Caco-2 (cell line): ENCODE results near the gene FAN1. TPM values are rescaled to one million over a fixed set of nuclear protein-coding genes. Genes with fewer than 3 reads are reported as not detected.

ENCODE experiments used
- BruUV-seq: library from RNA; stranded (reverse); fragments of 400-500 nt; replicated peaks from 2 replicates; lab custom pipeline; 2021; lab: Mats Ljungman, UMichigan
- CTCF ChIA-PET: fragments of 300-600 bp; sonication (Branson Sonifier 250); formaldehyde crosslinking; loops from one replicate; lab custom pipeline; 2022; ENCODE audit warnings: antibody characterized with exemption; lab: Charles Lee
- POLR2A ChIA-PET: fragments of 300-600 bp; sonication (Branson Sonifier 250); formaldehyde crosslinking; loops from one replicate; lab custom pipeline; 2022; ENCODE audit warnings: antibody characterized with exemption; lab: Charles Lee
- DNase-seq, 2 experiments: peaks; one replicate each; pipeline versions ENCODE4 v3.0.0 to v3.0.0-alpha.2; 2020 to 2022
- H3K27me3 ChIP-seq: replicated peaks from 2 replicates; pipeline ENCODE4 v1.6.0; 2011; ENCODE audit warnings: low read length; ENCODE audit not compliant: control insufficient read depth, insufficient read depth
- H3K36me3 ChIP-seq: 2 replicates; pipeline ENCODE4 v1.5.1; 2011; ENCODE audit warnings: low read length; ENCODE audit not compliant: control insufficient read depth, insufficient read depth
- H3K4me1 ChIP-seq: fragments of 250-450 bp; sonication (Bioruptor Pico); 2 replicates; pipeline ENCODE4 v1.5.1; 2020; ENCODE audit warnings: mild to moderate bottlenecking
- H3K4me3 ChIP-seq: 2 replicates; pipeline ENCODE4 v1.5.1; 2011; ENCODE audit warnings: low read depth, mild to moderate bottlenecking, control low read depth, low read length
- H3K9me3 ChIP-seq: fragments of 250-450 bp; sonication (Bioruptor Pico); 2 replicates; pipeline ENCODE4 v1.5.1; 2020; ENCODE audit warnings: mild to moderate bottlenecking, moderate library complexity
- H3K27ac Mint-ChIP-seq: one replicate; pipeline ENCODE4 v1.8.0; 2022; ENCODE audit warnings: mixed read lengths; ENCODE audit not compliant: unreplicated experiment
- H3K27me3 Mint-ChIP-seq: one replicate; pipeline ENCODE4 v1.8.0; 2022; ENCODE audit warnings: mixed read lengths; ENCODE audit not compliant: insufficient read depth, unreplicated experiment
- H3K36me3 Mint-ChIP-seq: one replicate; pipeline ENCODE4 v1.8.0; 2022; ENCODE audit warnings: mild to moderate bottlenecking, mixed read lengths; ENCODE audit not compliant: insufficient read depth, unreplicated experiment
- H3K4me1 Mint-ChIP-seq: one replicate; pipeline ENCODE4 v1.8.0; 2022; ENCODE audit warnings: low read depth, mixed read lengths; ENCODE audit not compliant: unreplicated experiment
- H3K4me3 Mint-ChIP-seq: one replicate; pipeline ENCODE4 v1.8.0; 2022; ENCODE audit warnings: mild to moderate bottlenecking, moderate library complexity, mixed read lengths; ENCODE audit not compliant: unreplicated experiment
- H3K9me3 Mint-ChIP-seq: one replicate; pipeline ENCODE4 v1.8.0; 2022; ENCODE audit warnings: mixed read lengths; ENCODE audit not compliant: unreplicated experiment
- intact Hi-C: fragments of 100-400 bp; cut with micrococcal nuclease; formaldehyde crosslinking; loops from one replicate; pipeline ENCODE4 v1.10.0; 2022; ENCODE audit not compliant: unreplicated experiment
- total RNA-seq: library from RNA; stranded (reverse); gene quantifications from 2 replicates; pipeline ENCODE4 v1.2.3, GENCODE V29; 2022
- TF ChIP-seq, protein P1 (sequence below), 2 experiments: fragments of 200-600 bp in 1 of 2; IDR thresholded peaks; 1 replicate in 1 of 2; 2 replicates in 1 of 2; pipeline versions ENCODE4 v1.5.1 to v1.8.0; 2011 to 2022; ENCODE audit warnings: antibody characterized with exemption in 1 of 2, control low read depth in 1 of 2, inconsistent platforms in 1 of 2, low read depth in 1 of 2, low read length in 1 of 2, mild to moderate bottlenecking in 1 of 2, moderate library complexity in 1 of 2; ENCODE audit not compliant: insufficient read depth in 1 of 2, severe bottlenecking in 1 of 2, unreplicated experiment in 1 of 2

FAN1 gene
- total RNA-seq, 1 experiment from 2014 or later: 26.6 TPM

DNA sequence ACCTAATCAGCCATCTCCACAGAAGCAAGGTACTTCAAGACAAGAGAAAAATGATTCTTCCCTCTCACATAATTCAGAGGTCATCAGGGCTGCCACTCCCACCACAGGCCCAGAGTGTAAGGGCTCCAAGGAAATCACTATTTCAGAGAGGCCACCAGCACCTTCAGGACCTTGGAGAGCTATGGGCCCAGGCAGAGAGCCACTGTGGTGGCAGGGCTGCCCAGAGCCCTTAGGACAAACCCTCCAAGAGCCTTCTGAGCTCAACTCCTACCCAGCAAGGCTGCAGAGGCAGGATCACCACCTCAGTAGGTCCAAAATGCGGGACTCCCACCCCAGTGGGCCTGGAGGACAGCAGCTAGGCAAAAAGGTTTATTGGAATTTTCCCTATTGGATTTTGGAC lies 17.9 kb upstream of the FAN1 start:
- Mint-ChIP-seq H3K27ac (no peak overlapping the region), H3K9me3 (no peaks in the 10 kb centered on the region), H3K27me3 (peaks cover 4% of the 10 kb centered on the region), H3K36me3 (no peaks in the 10 kb centered on the region), H3K4me1 (no peaks in the 10 kb centered on the region), H3K4me3 (no peak overlapping the region)
- intact Hi-C loops: no loop called here
- Histone ChIP-seq H3K4me1 (no peaks in the 10 kb centered on the region), H3K9me3 (no peaks in the 10 kb centered on the region), H3K27me3 (no peaks in the 10 kb centered on the region), H3K4me3 (no peak overlapping the region), H3K36me3 (no peaks in the 10 kb centered on the region)
- POLR2A ChIA-PET: no interaction called here
- CTCF ChIA-PET: no interaction called here
- peak in 1 of 2 experiments; percentile 60 for DNase-seq
- TF ChIP-seq, protein P1, sequence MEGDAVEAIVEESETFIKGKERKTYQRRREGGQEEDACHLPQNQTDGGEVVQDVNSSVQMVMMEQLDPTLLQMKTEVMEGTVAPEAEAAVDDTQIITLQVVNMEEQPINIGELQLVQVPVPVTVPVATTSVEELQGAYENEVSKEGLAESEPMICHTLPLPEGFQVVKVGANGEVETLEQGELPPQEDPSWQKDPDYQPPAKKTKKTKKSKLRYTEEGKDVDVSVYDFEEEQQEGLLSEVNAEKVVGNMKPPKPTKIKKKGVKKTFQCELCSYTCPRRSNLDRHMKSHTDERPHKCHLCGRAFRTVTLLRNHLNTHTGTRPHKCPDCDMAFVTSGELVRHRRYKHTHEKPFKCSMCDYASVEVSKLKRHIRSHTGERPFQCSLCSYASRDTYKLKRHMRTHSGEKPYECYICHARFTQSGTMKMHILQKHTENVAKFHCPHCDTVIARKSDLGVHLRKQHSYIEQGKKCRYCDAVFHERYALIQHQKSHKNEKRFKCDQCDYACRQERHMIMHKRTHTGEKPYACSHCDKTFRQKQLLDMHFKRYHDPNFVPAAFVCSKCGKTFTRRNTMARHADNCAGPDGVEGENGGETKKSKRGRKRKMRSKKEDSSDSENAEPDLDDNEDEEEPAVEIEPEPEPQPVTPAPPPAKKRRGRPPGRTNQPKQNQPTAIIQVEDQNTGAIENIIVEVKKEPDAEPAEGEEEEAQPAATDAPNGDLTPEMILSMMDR (IDR thresholded peaks at IDR 0.05; ENCODE audit: insufficient read depth in 1 of 2, low read depth in 1 of 2, low read length in 1 of 2, severe bottlenecking in 1 of 2, unreplicated experiment in 1 of 2): no peak
- no TSS peak for BruUV-seq

DNA sequence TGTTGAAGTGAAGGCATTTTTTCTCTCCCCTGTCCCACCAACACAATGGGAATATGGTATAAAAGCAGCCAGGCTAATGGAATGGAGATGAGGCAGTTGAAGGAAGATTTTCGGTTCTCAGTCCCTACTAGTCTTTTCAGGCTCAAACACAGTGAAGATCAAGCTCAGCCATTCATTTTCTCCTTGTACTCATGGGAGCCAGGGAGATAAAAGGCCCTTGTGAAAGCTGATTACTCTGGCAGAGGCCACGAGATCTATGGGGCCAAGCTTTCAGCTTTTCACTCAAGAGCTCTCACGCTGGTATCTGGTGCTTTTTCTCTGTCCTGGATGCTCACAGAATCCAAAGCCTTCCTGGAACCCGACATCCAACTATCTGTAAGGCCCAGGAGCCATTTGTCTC lies 14.5 kb upstream of the FAN1 start:
- Histone ChIP-seq H3K4me1 (no peaks in the 10 kb centered on the region), H3K27me3 (no peaks in the 10 kb centered on the region), H3K36me3 (no peaks in the 10 kb centered on the region), H3K9me3 (no peaks in the 10 kb centered on the region), H3K4me3 (no peak overlapping the region)
- H3K27ac Mint-ChIP-seq: no peak overlapping the region
- intact Hi-C loops: no loop called here
- DNase-seq: no peak
- TF ChIP-seq, protein P1 (IDR thresholded peaks at IDR 0.05; ENCODE audit: insufficient read depth in 1 of 2, low read depth in 1 of 2, low read length in 1 of 2, severe bottlenecking in 1 of 2, unreplicated experiment in 1 of 2): no peak
- no TSS peak for BruUV-seq
- H3K4me1 Mint-ChIP-seq: no peaks in the 10 kb centered on the region
- H3K36me3 Mint-ChIP-seq: no peaks in the 10 kb centered on the region
- H3K27me3 Mint-ChIP-seq: peaks cover 4% of the 10 kb centered on the region
- H3K9me3 Mint-ChIP-seq: no peaks in the 10 kb centered on the region
- ChIA-PET CTCF (no interaction called here), POLR2A (no interaction called here)
- H3K4me3 Mint-ChIP-seq: no peak overlapping the region

DNA sequence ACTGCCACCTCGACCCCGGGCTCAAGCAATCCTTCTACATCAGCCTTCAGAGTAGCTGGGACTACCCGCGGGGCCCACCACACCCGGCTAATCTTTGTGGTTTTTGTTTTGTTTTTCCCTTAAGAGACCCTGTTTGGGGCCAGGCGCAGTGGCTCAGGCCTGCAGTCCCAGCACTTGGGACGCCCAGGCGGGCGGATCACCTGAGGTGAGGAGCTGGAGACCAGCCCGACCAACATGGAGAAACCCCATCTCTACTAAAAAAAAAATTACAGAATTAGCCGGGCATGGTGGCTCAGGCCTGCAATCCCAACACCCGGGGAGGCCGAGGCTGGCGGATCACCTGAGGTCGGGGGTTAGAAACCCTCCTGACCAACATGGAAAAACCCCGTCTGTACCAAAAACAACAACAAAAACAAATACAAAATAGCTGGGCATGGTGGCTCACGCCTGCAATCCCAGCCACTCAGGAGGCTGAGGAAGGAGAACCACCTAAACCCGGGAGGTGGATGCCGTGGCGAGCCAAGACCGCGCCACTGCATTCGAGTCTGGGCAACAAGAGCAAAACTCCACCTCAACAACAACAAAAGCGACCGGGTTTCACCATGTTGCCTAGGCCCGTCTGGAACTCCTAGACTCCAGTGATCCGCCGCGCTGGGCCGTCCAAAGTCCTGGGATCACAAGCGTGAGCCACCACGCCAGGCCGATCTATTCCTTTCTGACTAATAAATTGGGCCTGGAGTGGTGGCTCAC lies 8.1 kb upstream of the FAN1 start:
- Mint-ChIP-seq H3K27ac (no peak overlapping the region), H3K4me1 (no peaks in the 10 kb centered on the region), H3K36me3 (no peaks in the 10 kb centered on the region), H3K27me3 (no peaks in the 10 kb centered on the region), H3K9me3 (no peaks in the 10 kb centered on the region), H3K4me3 (no peak overlapping the region)
- intact Hi-C loops: no loop called here
- Histone ChIP-seq H3K4me1 (no peaks in the 10 kb centered on the region), H3K9me3 (no peaks in the 10 kb centered on the region), H3K4me3 (no peak overlapping the region), H3K27me3 (no peaks in the 10 kb centered on the region), H3K36me3 (no peaks in the 10 kb centered on the region)
- BruUV-seq: no TSS peak
- ChIA-PET POLR2A (no interaction called here), CTCF (interaction anchor here (1.7 to 3.7 kb wide), 2 partner anchors 8 to 233 kb away, joined by 6 to 37 read pairs; partner anchors contain the start of gene FAN1)
- TF ChIP-seq, protein P1 (IDR thresholded peaks at IDR 0.05; ENCODE audit: insufficient read depth in 1 of 2, low read depth in 1 of 2, low read length in 1 of 2, severe bottlenecking in 1 of 2, unreplicated experiment in 1 of 2): no peak
- no peak for DNase-seq
